Tibial nerve (tissue), 3 donors: Measurements from ENCODE around the gene TCP11.

ENCODE experiments used
- CTCF ChIP-seq, 5 experiments: fragments of 200-600 bp in 3 of 5; fragments of 450-650 bp in 2 of 5; sonication (generic) in 3 of 5; IDR thresholded peaks; one replicate each; pipeline ENCODE4 v1.5.1; 2016 to 2019; ENCODE audit warnings: antibody characterized with exemption in 5 of 5, mild to moderate bottlenecking in 3 of 5, moderate library complexity in 2 of 5
- POLR2A ChIP-seq, 2 donors: fragments of 450-650 bp; IDR thresholded peaks; one replicate each; pipeline ENCODE4 v1.6.1; 2017; ENCODE audit warnings: antibody characterized with exemption in 2 of 2, mild to moderate bottlenecking in 2 of 2, moderate library complexity in 2 of 2

GRCh38 chr6:35145757-35146156 is 4.6 kb upstream of the TCP11 start:
- TF ChIP-seq CTCF (IDR thresholded peaks at IDR 0.05) (no peak), POLR2A (IDR thresholded peaks at IDR 0.05) (no peak)
